ENCODE results near the gene SPSB4.

DNA sequence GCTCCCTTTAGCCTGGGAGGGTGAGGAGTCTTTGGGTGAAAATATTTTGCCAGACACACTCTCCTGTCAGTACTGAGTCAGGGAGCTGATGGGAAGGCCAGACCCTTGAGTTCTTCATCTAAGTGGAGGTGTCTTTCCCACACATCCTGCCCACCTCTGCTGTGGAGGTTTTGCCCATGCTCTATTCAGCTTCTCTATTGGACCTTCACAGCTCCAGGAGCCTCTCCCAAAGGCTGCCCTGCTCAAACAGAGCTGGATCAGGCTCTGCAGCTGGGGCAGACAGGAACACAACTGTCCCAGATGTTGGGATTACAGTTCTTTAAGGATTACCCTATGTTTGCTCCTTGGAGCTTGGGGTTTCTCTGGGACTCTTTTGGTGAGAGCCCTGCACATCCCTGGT lies 77.9 kb downstream of the SPSB4 start:
- TF ChIP-seq, protein P1, sequence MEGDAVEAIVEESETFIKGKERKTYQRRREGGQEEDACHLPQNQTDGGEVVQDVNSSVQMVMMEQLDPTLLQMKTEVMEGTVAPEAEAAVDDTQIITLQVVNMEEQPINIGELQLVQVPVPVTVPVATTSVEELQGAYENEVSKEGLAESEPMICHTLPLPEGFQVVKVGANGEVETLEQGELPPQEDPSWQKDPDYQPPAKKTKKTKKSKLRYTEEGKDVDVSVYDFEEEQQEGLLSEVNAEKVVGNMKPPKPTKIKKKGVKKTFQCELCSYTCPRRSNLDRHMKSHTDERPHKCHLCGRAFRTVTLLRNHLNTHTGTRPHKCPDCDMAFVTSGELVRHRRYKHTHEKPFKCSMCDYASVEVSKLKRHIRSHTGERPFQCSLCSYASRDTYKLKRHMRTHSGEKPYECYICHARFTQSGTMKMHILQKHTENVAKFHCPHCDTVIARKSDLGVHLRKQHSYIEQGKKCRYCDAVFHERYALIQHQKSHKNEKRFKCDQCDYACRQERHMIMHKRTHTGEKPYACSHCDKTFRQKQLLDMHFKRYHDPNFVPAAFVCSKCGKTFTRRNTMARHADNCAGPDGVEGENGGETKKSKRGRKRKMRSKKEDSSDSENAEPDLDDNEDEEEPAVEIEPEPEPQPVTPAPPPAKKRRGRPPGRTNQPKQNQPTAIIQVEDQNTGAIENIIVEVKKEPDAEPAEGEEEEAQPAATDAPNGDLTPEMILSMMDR (conservative IDR thresholded peaks at IDR 0.05; ENCODE audit: low read length): no peak
- TF ChIP-seq EZH2phosphoT487 (IDR thresholded peaks at IDR 0.05; ENCODE audit: borderline replicate concordance, low read depth, low read length): no peak
